HCT116 (cell line): ENCODE data around the gene PHGDH. TPM values are rescaled to one million over a fixed set of nuclear protein-coding genes. Genes with fewer than 3 reads are reported as not detected.

Source experiments
- ATAC-seq: fragments of 200-7000 bp; cut with Tn5 transposase; 2 replicates; pipeline ENCODE4 v1.9.1; 2020; ENCODE audit warnings: mild to moderate bottlenecking, moderate library complexity
- BruUV-seq: library from RNA; stranded (reverse); fragments of 400-500 nt; replicated peaks from 2 replicates; lab custom pipeline; 2021; lab: Mats Ljungman, UMichigan
- CTCF ChIA-PET: fragments of 300-600 bp; sonication (Branson Sonifier 250); formaldehyde crosslinking; loops from one replicate; lab custom pipeline; 2021; ENCODE audit warnings: antibody characterized with exemption; lab: Charles Lee
- POLR2A ChIA-PET: fragments of 300-600, 350-600 bp; sonication (Branson Sonifier 250); formaldehyde crosslinking; loops from one replicate; lab custom pipeline; 2021; ENCODE audit warnings: antibody characterized with exemption; lab: Charles Lee
- RAD21 ChIA-PET, 2 experiments: fragments of 300-600 bp; sonication (Branson Sonifier 250); formaldehyde crosslinking; loops; one replicate each; lab custom pipeline; 2023; ENCODE audit warnings: low total read pairs in 2 of 2; ENCODE audit not compliant: uncharacterized antibody in 2 of 2, unreplicated experiment in 2 of 2, low non-redundant PET in 1 of 2; lab: Charles Lee
- DNase-seq: peaks from one replicate; pipeline ENCODE4 v3.0.0-alpha.2; 2010; ENCODE audit warnings: low read depth, low spot score
- H2AFZ ChIP-seq: fragments of 200-600 bp; shearing (Covaris generic), sonication (generic); 2 replicates; pipeline ENCODE4 v1.6.1; 2017; ENCODE audit warnings: low read depth, mixed run types, mixed read lengths, antibody characterized with exemption, low read length; ENCODE audit not compliant: poor library complexity, severe bottlenecking
- H3K27ac ChIP-seq: 2 replicates; pipeline ENCODE4 v1.5.1; 2012; ENCODE audit warnings: low read depth, low read length
- H3K27me3 ChIP-seq: fragments of 200-600 bp; sonication (generic); 2 replicates; pipeline ENCODE4 v1.6.1; 2016; ENCODE audit warnings: mixed run types, low read length, mixed read lengths; ENCODE audit not compliant: insufficient read depth
- H3K36me3 ChIP-seq, 2 experiments: fragments of 200-500 bp in 1 of 2; fragments of 200-600 bp in 1 of 2; sonication (Bioruptor generic) in 1 of 2; sonication (generic) in 1 of 2; 2 replicates each; pipeline versions ENCODE4 v1.5.1 to v1.6.1; 2014 to 2016; ENCODE audit warnings: low read length in 2 of 2, inconsistent platforms in 1 of 2, mixed read lengths in 1 of 2, mixed run types in 1 of 2; ENCODE audit not compliant: insufficient read depth in 2 of 2, control insufficient read depth in 1 of 2
- H3K4me1 ChIP-seq, 2 experiments: fragments of 200-600 bp in 1 of 2; sonication (generic) in 1 of 2; 2 replicates each; pipeline versions ENCODE4 v1.5.1 to v1.6.1; 2012 to 2017; ENCODE audit warnings: low read length in 2 of 2, inconsistent platforms in 1 of 2, mild to moderate bottlenecking in 1 of 2, mixed read lengths in 1 of 2, mixed run types in 1 of 2, moderate library complexity in 1 of 2; ENCODE audit not compliant: insufficient read depth in 2 of 2, control insufficient read depth in 1 of 2
- H3K4me2 ChIP-seq: fragments of 200-600 bp; sonication (generic); 2 replicates; pipeline ENCODE4 v1.6.1; 2017; ENCODE audit warnings: mixed run types, low read length, mixed read lengths
- H3K4me3 ChIP-seq, 2 experiments: fragments of 200-600 bp in 1 of 2; sonication (generic) in 1 of 2; replicated peaks in 1 of 2; 2 replicates each; pipeline ENCODE4 v1.5.1; 2011 to 2016; ENCODE audit warnings: low read length in 2 of 2, control low read depth in 1 of 2, low read depth in 1 of 2, mild to moderate bottlenecking in 1 of 2, mixed read lengths in 1 of 2, mixed run types in 1 of 2
- H3K79me2 ChIP-seq: fragments of 200-600 bp; sonication (generic); 2 replicates; pipeline ENCODE4 v1.6.1; 2017; ENCODE audit warnings: mild to moderate bottlenecking, mixed run types, low read length, moderate library complexity, mixed read lengths; ENCODE audit not compliant: insufficient read depth
- H3K9ac ChIP-seq: fragments of 200-600 bp; sonication (generic); 2 replicates; pipeline ENCODE4 v1.6.1; 2016; ENCODE audit warnings: low read length, mixed read lengths
- H3K9me2 ChIP-seq: fragments of 200-600 bp; sonication (generic), shearing (Covaris generic); 2 replicates; pipeline ENCODE4 v1.6.1; 2017; ENCODE audit warnings: mixed run types, mild to moderate bottlenecking, moderate library complexity; ENCODE audit not compliant: insufficient read depth
- H3K9me3 ChIP-seq, 2 experiments: fragments of 200-500 bp in 1 of 2; fragments of 200-600 bp in 1 of 2; sonication (Bioruptor generic) in 1 of 2; sonication (generic) in 1 of 2; 2 replicates each; pipeline ENCODE4 v1.6.1; 2014 to 2017; ENCODE audit warnings: low read length in 2 of 2, mixed read lengths in 2 of 2, inconsistent platforms in 1 of 2, low read depth in 1 of 2, mild to moderate bottlenecking in 1 of 2, mixed run types in 1 of 2, moderate library complexity in 1 of 2; ENCODE audit not compliant: control insufficient read depth in 1 of 2, insufficient read depth in 1 of 2
- H4K20me1 ChIP-seq: fragments of 200-600 bp; sonication (generic), shearing (Covaris generic); 2 replicates; pipeline ENCODE4 v1.6.1; 2017; ENCODE audit warnings: mixed run types, mild to moderate bottlenecking, moderate library complexity; ENCODE audit not compliant: insufficient read depth
- CBX3 ChIP-seq: IDR thresholded peaks from 2 replicates; pipeline ENCODE4 v1.6.1; 2012; ENCODE audit warnings: low read depth
- ELF1 ChIP-seq: IDR thresholded peaks from 2 replicates; pipeline ENCODE4 v1.6.1; 2012; ENCODE audit warnings: low read depth, borderline replicate concordance
- FOSL1 ChIP-seq: IDR thresholded peaks from 2 replicates; pipeline ENCODE4 v1.6.1; 2012; ENCODE audit warnings: low read depth
- JUND ChIP-seq: IDR thresholded peaks from 2 replicates; pipeline ENCODE4 v1.6.1; 2012
- POLR2AphosphoS5 ChIP-seq: IDR thresholded peaks from 2 replicates; pipeline ENCODE4 v1.6.1; 2011; ENCODE audit warnings: mild to moderate bottlenecking, low read depth, low read length, moderate library complexity
- RAD21 ChIP-seq: IDR thresholded peaks from 2 replicates; pipeline ENCODE4 v1.6.1; 2012; ENCODE audit warnings: low read depth, mild to moderate bottlenecking
- SIN3A ChIP-seq: IDR thresholded peaks from 2 replicates; pipeline ENCODE4 v1.6.1; 2012; ENCODE audit warnings: low read depth
- SRF ChIP-seq: IDR thresholded peaks from 2 replicates; pipeline ENCODE4 v1.6.1; 2012; ENCODE audit warnings: low read depth
- YY1 ChIP-seq: IDR thresholded peaks from 2 replicates; pipeline ENCODE4 v1.6.1; 2011; ENCODE audit warnings: low read length, low read depth, moderate library complexity, mild to moderate bottlenecking; ENCODE audit not compliant: insufficient replicate concordance; ENCODE audit errors: extremely low read depth
- ZNF274 ChIP-seq: fragments of 200-500 bp; sonication (Bioruptor generic); IDR thresholded peaks from 2 replicates; pipeline ENCODE4 v1.6.1; 2014; ENCODE audit warnings: mild to moderate bottlenecking, low read depth, low read length, inconsistent platforms
- intact Hi-C: fragments of 100-400 bp; cut with micrococcal nuclease; formaldehyde crosslinking; loops from 2 replicates; pipeline ENCODE4 v1.10.0; 2022
- total RNA-seq: library from RNA; stranded (reverse); gene quantifications from one replicate; pipeline ENCODE4 v1.2.1, GENCODE V29; 2021; ENCODE audit not compliant: unreplicated experiment
- TF ChIP-seq, protein P1 (sequence below): IDR thresholded peaks from 2 replicates; pipeline ENCODE4 v1.6.1; 2012

Gene PHGDH
- total RNA-seq, 1 experiment from 2014 or later: 187 TPM

- Histone ChIP-seq H3K4me3 (no peak overlapping the region), H3K9ac (no peak overlapping the region), H3K4me1 (peaks cover 0 to 7% of the 10 kb centered on the region in 2 experiments; a peak in 1 of 4 replicates), H3K27ac (no peak overlapping the region), H3K79me2 (no peaks in the 10 kb centered on the region), H3K9me3 (no peaks in the 10 kb centered on the region), H4K20me1 (no peaks in the 10 kb centered on the region), H3K27me3 (no peaks in the 10 kb centered on the region), H3K4me2 (no peak overlapping the region), H3K36me3 (peaks cover 3 to 30% of the 10 kb centered on the region in 2 experiments; a peak in 3 of 4 replicates), H3K9me2 (no peaks in the 10 kb centered on the region), H2AFZ (no peak overlapping the region)
- CTCF ChIA-PET: no interaction called here
- BruUV-seq: no TSS peak
- RAD21 ChIA-PET: no interaction called here
- intact Hi-C loops: no loop called here
- POLR2A ChIA-PET: no interaction called here
- ATAC-seq: no peak
- TF ChIP-seq ELF1 (no peak), FOSL1 (no peak), POLR2AphosphoS5 (no peak), RAD21 (no peak), SIN3A (no peak), SRF (no peak)
- TF ChIP-seq, protein P1, sequence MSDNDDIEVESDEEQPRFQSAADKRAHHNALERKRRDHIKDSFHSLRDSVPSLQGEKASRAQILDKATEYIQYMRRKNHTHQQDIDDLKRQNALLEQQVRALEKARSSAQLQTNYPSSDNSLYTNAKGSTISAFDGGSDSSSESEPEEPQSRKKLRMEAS: no peak
- no peak for DNase-seq
Measured at GRCh38 chr1:119727991-119728390, 16.3 kb downstream of the PHGDH start.

DNA sequence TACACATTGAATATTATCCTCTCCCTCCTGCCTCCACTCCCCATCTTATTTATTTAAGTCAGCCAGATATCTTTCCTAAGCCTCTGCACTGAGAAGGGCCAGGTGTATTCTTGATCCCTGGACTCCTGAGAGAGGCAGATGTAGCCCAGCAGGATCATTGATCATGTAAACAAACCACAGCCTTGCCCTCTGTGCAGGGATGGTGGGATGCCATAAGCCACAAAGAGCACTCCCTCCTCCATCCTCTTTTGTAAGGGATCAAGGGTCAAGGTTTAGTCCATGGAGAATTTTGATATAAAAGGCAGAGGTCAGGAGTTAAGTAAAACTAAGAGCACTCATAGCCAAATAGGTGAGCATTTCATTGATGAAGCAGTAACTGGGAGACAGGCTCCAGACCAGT, 17.3 kb downstream of the PHGDH start:
- no peaks in the 10 kb centered on the region for H3K9me2 ChIP-seq

More for the DNA sequence above, 17.3 kb downstream of the PHGDH start:
- Histone ChIP-seq H3K27me3 (no peaks in the 10 kb centered on the region), H3K9ac (no peak overlapping the region), H3K9me3 (no peaks in the 10 kb centered on the region), H3K4me1 (peaks cover 0 to 7% of the 10 kb centered on the region in 2 experiments; a peak in 1 of 4 replicates), H3K27ac (no peak overlapping the region), H4K20me1 (no peaks in the 10 kb centered on the region), H3K4me2 (no peak overlapping the region), H3K36me3 (peaks cover 3 to 30% of the 10 kb centered on the region in 2 experiments; a peak in 3 of 4 replicates), H2AFZ (no peak overlapping the region), H3K4me3 (no peak overlapping the region), H3K79me2 (no peaks in the 10 kb centered on the region)
- ChIA-PET POLR2A (no interaction called here), RAD21 (no interaction called here), CTCF (no interaction called here)
- DNase-seq (no peak), ATAC-seq (no peak)
- TF ChIP-seq SIN3A: no peak
- no peak for TF ChIP-seq ZNF274
- TF ChIP-seq JUND: no peak
- TF ChIP-seq YY1: no peak
- no peak for TF ChIP-seq CBX3
- intact Hi-C loops: no loop called here
- BruUV-seq: no TSS peak
